ENCODE results near the gene SMIM27.

DNA sequence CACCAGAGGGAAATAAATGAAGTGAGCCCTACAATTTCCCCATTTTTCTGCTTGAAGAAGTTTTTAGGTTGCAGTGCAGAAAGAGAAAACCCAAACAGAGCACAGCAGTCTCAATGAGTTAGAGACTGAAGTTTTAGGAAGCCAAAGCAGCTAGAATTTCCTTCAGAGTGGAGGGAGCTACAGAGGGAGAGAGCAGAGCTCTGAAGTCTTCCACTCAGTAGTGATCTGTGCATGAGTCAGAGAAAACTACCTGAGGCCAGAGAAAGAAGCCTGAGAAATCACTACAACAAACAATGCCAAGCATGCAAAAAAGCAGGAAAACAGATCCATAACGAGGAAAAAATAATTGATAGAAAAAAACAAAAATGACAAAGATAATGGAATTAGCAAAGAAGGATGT is 38.8 kb downstream of the SMIM27 start:
- TF ChIP-seq, protein P1, sequence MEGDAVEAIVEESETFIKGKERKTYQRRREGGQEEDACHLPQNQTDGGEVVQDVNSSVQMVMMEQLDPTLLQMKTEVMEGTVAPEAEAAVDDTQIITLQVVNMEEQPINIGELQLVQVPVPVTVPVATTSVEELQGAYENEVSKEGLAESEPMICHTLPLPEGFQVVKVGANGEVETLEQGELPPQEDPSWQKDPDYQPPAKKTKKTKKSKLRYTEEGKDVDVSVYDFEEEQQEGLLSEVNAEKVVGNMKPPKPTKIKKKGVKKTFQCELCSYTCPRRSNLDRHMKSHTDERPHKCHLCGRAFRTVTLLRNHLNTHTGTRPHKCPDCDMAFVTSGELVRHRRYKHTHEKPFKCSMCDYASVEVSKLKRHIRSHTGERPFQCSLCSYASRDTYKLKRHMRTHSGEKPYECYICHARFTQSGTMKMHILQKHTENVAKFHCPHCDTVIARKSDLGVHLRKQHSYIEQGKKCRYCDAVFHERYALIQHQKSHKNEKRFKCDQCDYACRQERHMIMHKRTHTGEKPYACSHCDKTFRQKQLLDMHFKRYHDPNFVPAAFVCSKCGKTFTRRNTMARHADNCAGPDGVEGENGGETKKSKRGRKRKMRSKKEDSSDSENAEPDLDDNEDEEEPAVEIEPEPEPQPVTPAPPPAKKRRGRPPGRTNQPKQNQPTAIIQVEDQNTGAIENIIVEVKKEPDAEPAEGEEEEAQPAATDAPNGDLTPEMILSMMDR (IDR thresholded peaks at IDR 0.05) = no peak
- TF ChIP-seq POLR2AphosphoS5 (IDR thresholded peaks at IDR 0.05) (no peak), POLR2A (IDR thresholded peaks at IDR 0.05) (no peak), EP300 (IDR thresholded peaks at IDR 0.05) (no peak)
